HG03175 (cell line): ENCODE data around the gene C22orf39.

Source experiments
- ATAC-seq: cut with Tn5 transposase; IDR thresholded peaks from one replicate; pipeline ENCODE4 v1.9.1; 2021; ENCODE audit warnings: mild to moderate bottlenecking, moderate library complexity; ENCODE audit not compliant: unreplicated experiment

Gene C22orf39

DNA sequence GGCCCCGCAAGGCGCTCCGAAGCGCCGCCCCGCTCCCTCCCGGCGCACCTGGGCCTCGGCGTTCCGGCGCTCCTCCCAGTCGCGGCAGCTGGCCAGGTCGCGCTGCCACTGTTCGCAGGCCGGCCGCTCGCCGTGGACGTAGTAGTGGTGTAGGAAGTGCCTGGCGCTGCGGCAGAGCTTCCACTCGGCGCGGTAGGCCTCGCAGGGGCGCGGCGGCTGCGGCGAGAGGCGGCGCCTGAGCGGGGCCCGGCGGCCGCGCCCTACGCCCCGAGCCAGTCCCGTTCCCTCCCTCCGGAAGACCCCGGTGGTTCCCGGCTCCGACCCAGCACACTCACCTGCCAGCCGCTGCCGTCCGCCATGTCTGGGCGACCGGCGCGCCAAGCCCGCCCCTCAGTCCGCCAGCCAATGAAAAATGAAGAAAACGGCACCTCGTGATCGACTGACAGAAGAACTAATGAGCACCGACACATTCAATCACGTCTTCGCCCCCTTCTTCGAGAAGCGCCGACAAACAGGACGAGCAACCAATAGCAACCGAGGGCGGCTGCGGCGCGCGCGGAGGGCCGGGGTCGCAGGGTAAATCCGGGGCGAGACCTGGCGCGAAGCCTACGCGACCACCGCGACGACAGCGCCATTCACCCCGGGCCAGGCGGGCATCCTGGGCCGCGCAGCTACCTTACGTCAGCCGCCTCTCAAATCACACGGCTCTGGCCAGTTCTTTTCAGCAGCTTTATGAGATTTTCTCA lies at the start of gene C22orf39:
TSS of gene C22orf39 (minus strand) at position 382 of the 746 bp plus-strand sequence. CDS start at position 359, 23 bp downstream.
- ATAC-seq, result peak; percentile 75

- ATAC-seq, result no peak
Observed at GRCh38 chr22:19497245-19497644, 49.7 kb upstream of the C22orf39 start.

- no peak for ATAC-seq
Observed at GRCh38 chr22:19496324-19496630, 48.8 kb upstream of the C22orf39 start.

- ATAC-seq, result no peak
Observed at GRCh38 chr22:19495562-19496323, 48.2 kb upstream of the C22orf39 start.

DNA sequence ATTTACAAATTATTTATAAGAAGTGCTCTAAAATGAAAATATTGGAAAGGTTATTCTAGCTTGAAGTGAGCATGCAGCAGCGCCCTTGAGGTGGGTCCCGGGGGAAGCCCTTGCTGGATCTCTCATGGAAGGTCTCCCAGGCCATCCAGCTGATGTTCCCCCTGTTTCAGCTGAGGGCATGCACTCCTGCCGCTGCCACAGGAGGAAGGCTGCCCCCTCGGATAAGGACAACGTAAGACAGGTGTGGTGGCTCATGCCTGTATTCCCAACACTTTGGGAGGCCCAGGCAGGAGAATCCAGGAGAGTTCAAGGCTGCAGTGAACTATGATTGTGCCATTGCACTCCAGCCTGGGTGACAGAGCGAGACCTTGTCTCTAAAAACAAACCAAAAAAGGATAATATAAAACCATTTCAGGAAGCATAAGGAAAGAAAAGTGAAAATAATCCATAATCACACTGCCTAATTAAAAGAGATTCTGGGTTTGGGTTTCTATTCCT lies 47.2 kb upstream of the C22orf39 start:
- no peak for ATAC-seq

- no peak for ATAC-seq
Observed at GRCh38 chr22:19494001-19494560, 46.6 kb upstream of the C22orf39 start.

DNA sequence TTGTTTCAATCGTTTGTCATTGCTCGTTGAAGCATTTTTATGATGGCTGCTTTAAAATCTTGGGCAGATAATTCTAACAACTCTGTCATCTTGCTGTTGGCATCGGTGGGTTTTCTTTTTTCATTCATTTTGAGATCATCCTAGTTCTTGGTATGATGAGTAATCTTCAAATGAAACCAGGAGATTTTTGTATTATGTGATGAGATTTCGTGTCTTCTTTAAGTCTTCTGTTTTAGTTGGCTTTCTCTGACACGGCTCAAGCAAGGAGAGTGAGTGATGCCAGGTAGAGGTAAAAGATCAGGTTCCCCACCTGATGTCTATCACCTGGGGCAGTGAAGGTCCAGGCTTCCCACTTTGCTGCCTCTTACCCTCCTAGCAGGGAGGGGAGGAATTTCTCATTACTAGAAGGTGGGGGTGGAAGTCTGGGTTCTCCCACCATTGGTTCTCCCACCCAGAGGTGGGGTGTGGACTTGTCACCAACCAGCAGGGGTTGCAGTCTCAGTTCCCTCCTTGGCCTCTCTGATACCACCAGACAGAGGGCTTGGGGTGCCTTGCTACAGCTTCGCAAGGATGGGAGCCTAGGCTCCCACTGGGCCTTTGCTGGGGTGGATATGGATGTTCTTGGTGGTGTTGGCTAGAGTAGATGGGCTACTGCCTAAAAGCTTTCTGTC lies 45.1 kb upstream of the C22orf39 start:
- ATAC-seq, result no peak

- no peak for ATAC-seq
Observed at GRCh38 chr22:19490628-19491230, 43.2 kb upstream of the C22orf39 start.

- no peak for ATAC-seq
Observed at GRCh38 chr22:19488884-19489843, 41.7 kb upstream of the C22orf39 start.

GRCh38 chr22:19488285-19488684 lies 40.8 kb upstream of the C22orf39 start:
- no peak for ATAC-seq

DNA sequence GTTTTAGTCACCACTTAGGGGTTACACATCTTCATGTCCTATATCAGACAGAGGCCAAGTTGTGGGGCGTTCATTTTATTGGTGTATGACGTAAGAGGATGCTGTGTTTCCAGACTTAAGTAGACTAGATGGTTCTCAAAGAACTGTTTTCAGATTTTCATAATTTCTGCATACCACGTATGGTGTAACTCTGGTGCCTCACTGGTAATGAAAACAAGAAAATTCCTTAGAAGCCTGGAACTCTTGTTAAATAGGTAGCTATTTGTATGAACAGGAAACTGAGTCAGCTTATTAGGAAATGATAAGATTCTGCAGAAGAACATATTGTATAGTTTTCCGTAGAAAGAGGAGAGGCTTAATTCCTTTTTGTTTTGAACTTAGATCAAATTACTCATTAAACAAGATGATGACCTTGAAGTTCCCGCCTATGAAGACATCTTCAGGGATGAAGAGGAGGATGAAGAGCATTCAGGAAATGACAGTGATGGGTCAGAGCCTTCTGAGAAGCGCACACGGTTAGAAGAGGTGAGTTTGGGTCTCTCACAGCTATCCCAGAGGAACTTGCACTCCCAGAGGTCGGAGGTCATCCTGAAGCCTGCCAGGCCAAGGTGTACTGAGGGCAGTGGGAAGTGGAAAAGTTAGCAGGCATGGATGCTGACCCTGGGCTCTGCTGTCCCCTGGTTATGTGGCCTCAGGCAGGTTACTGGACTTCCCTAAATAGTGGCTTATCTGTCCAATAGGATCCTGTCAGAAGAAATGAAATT lies 36.2 kb upstream of the C22orf39 start:
- no peak for ATAC-seq

- no peak for ATAC-seq
Observed at GRCh38 chr22:19482297-19482696, 34.8 kb upstream of the C22orf39 start.

GRCh38 chr22:19480789-19481188 lies 33.3 kb upstream of the C22orf39 start:
- ATAC-seq, result no peak

- ATAC-seq, result no peak
Observed at GRCh38 chr22:19480173-19480568, 32.7 kb upstream of the C22orf39 start.

DNA sequence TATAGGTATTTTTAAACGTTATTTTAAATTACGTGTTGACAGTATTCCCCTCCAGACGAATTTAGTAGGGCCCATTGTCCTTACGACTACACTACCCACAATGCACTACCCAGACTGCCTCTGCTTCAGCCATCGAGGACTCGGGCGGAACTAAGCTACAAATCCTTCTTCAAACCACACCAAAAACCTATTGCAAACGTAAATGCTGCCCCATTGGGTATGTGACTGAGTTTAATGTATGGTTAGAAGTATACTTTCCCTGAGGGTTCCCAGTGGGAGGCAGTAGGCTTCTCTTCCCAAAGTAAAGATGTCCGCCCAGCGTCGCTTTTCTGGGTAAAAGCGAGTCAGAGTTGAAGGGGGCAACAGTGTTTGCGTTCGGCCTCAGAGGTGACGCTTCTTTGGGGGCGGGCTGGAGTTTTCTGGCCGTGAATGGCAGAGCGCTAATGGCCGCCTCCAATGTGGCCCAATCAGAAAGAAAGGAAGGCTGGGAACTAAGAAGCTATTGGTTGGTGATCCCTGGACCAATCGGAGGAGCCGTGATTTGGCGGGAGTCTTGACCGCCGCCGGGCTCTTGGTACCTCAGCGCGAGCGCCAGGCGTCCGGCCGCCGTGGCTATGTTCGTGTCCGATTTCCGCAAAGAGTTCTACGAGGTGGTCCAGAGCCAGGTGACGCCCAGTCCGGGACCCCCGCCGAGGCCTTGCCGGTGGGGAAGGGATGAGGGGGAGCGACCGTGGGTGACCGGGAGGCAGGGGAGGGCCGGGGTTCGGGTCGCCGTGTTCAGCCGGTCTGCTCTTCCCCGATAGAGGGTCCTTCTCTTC lies 32.1 kb upstream of the C22orf39 start, which contains the start of gene CDC45:
TSS of gene CDC45 (plus strand) at position 566 of the 818 bp plus-strand sequence. CDS start at position 615, 49 bp downstream.
- peak; percentile 88 for ATAC-seq

- ATAC-seq, result peak; percentile 41
Observed at GRCh38 chr22:19478901-19479354, 31.4 kb upstream of the C22orf39 start, which contains the start of gene UFD1. Gene UFD1 (minus strand): TSS chr22:19479193. CDS start chr22:19479085, 108 bp downstream.

- ATAC-seq, result no peak
Observed at GRCh38 chr22:19478045-19478900, 30.8 kb upstream of the C22orf39 start.
